Liver (tissue), 9 donors: Measurements from ENCODE around the gene ANKRD27. TPM values are rescaled to one million over a fixed set of nuclear protein-coding genes. Genes with fewer than 3 reads are reported as not detected.

Source experiments
- DNase-seq: peaks from one replicate; pipeline ENCODE4 v3.0.0-alpha.2; 2017; ENCODE audit warnings: low spot score
- H3K27ac ChIP-seq, 2 donors: one replicate each; pipeline ENCODE4 v1.7.0; 2013; ENCODE audit warnings: inconsistent platforms in 2 of 2, low read length in 2 of 2, control low read depth in 1 of 2, low read depth in 1 of 2, mild to moderate bottlenecking in 1 of 2
- H3K27me3 ChIP-seq, 4 donors: one replicate each; pipeline versions ENCODE4 v1.6.1 to v1.7.0; 2013; ENCODE audit warnings: low read length in 3 of 4, inconsistent platforms in 1 of 4, mild to moderate bottlenecking in 1 of 4, moderate library complexity in 1 of 4; ENCODE audit not compliant: control insufficient read depth in 4 of 4, insufficient read depth in 4 of 4
- H3K36me3 ChIP-seq, 4 donors: one replicate each; pipeline versions ENCODE4 v1.6.1 to v1.7.0; 2013; ENCODE audit warnings: low read length in 3 of 4, mild to moderate bottlenecking in 3 of 4, low read depth in 1 of 4, moderate library complexity in 1 of 4; ENCODE audit not compliant: control insufficient read depth in 4 of 4, insufficient read depth in 3 of 4
- H3K4me1 ChIP-seq, 4 donors: one replicate each; pipeline versions ENCODE4 v1.6.1 to v1.7.0; 2013; ENCODE audit warnings: low read length in 3 of 4, mild to moderate bottlenecking in 3 of 4, moderate library complexity in 1 of 4; ENCODE audit not compliant: control insufficient read depth in 4 of 4, insufficient read depth in 4 of 4
- H3K4me3 ChIP-seq, 3 donors: one replicate each; pipeline versions ENCODE4 v1.6.1 to v1.7.0; 2013; ENCODE audit warnings: low read length in 3 of 3, control low read depth in 1 of 3, low read depth in 1 of 3, mild to moderate bottlenecking in 1 of 3
- H3K9ac ChIP-seq, 2 donors: one replicate each; pipeline ENCODE4 v1.7.0; 2013; ENCODE audit warnings: low read length in 2 of 2, mild to moderate bottlenecking in 2 of 2, moderate library complexity in 2 of 2, control low read depth in 1 of 2, low read depth in 1 of 2
- H3K9me3 ChIP-seq, 4 donors: one replicate each; pipeline versions ENCODE4 v1.6.1 to v1.7.0; 2013; ENCODE audit warnings: low read length in 3 of 4; ENCODE audit not compliant: control insufficient read depth in 4 of 4
- EGR1 ChIP-seq, 2 donors: IDR thresholded peaks; 2 replicates each; pipeline ENCODE4 v1.6.1; 2016 to 2018; ENCODE audit warnings: antibody characterized with exemption in 2 of 2, low read depth in 2 of 2
- FOXA1 ChIP-seq: IDR thresholded peaks from 2 replicates; pipeline ENCODE4 v1.6.1; 2016; ENCODE audit warnings: antibody characterized with exemption
- FOXA2 ChIP-seq: IDR thresholded peaks from 2 replicates; pipeline ENCODE4 v1.6.1; 2016; ENCODE audit warnings: antibody characterized with exemption
- GABPA ChIP-seq, 2 donors: IDR thresholded peaks in 1 of 2; conservative IDR thresholded peaks in 1 of 2; 2 replicates each; pipeline ENCODE4 v1.6.1; 2016; ENCODE audit warnings: antibody characterized with exemption in 2 of 2, mild to moderate bottlenecking in 1 of 2, moderate library complexity in 1 of 2
- HNF4A ChIP-seq, 2 donors: conservative IDR thresholded peaks; 2 replicates each; pipeline ENCODE4 v1.6.1; 2016; ENCODE audit warnings: antibody characterized with exemption in 2 of 2, mild to moderate bottlenecking in 2 of 2
- JUND ChIP-seq, 2 donors: IDR thresholded peaks; 2 replicates each; pipeline ENCODE4 v1.6.1; 2016; ENCODE audit warnings: antibody characterized with exemption in 2 of 2
- NR2F2 ChIP-seq: IDR thresholded peaks from 2 replicates; pipeline ENCODE4 v1.6.1; 2016; ENCODE audit warnings: antibody characterized with exemption
- RAD21 ChIP-seq, 2 donors: IDR thresholded peaks; 2 replicates each; pipeline ENCODE4 v1.6.1; 2016; ENCODE audit warnings: antibody characterized with exemption in 2 of 2, mild to moderate bottlenecking in 2 of 2
- RXRA ChIP-seq, 2 donors: IDR thresholded peaks; 2 replicates each; pipeline ENCODE4 v1.6.1; 2017 to 2018; ENCODE audit warnings: antibody characterized with exemption in 2 of 2, mild to moderate bottlenecking in 1 of 2
- SP1 ChIP-seq: IDR thresholded peaks from 2 replicates; pipeline ENCODE4 v1.6.1; 2018; ENCODE audit warnings: antibody characterized with exemption, mild to moderate bottlenecking
- TAF1 ChIP-seq: conservative IDR thresholded peaks from 2 replicates; pipeline ENCODE4 v1.6.1; 2016; ENCODE audit warnings: antibody characterized with exemption, mild to moderate bottlenecking
- YY1 ChIP-seq: IDR thresholded peaks from 2 replicates; pipeline ENCODE4 v1.6.1; 2016; ENCODE audit warnings: antibody characterized with exemption, mild to moderate bottlenecking
- WGBS: extraction: QIAGEN DNeasy Blood & Tissue Kit; methylation state at CpG from one replicate; pipeline ENCODE4 v1.1.7; 2013; 5-methylcytosine and 5-hydroxymethylcytosine counted together
- polyA plus RNA-seq, 2 donors: library from polyadenylated mRNA; stranded (reverse) in 1 of 2; unstranded in 1 of 2; fragments of 200-250 nt in 1 of 2; fragments of >200 nt in 1 of 2; fragmentation: Nextera tagmentation in 1 of 2; extraction: Ambion mirVana in 1 of 2; gene quantifications; one replicate each; pipeline versions ENCODE4 v1.2.1 to v1.2.3, GENCODE V29; 2013 to 2015
- total RNA-seq, 2 donors: library from RNA; depleted of rRNA; stranded (reverse); fragments of >200 nt; gene quantifications; one replicate each; pipeline ENCODE4 v1.2.3, GENCODE V29; 2014
- TF ChIP-seq, protein P1 (sequence below): IDR thresholded peaks from 2 replicates; pipeline ENCODE4 v1.6.1; 2016; ENCODE audit warnings: antibody characterized with exemption
- TF ChIP-seq, protein P2 (sequence below): fragments of 150-350 bp; IDR thresholded peaks from 2 replicates; pipeline ENCODE4 v1.5.1; 2017; ENCODE audit warnings: improper control_type of control experiment, low read depth, low read length; ENCODE audit not compliant: missing input control
- TF ChIP-seq, protein P3 (sequence below): IDR thresholded peaks from 2 replicates; pipeline ENCODE4 v1.6.1; 2016; ENCODE audit warnings: antibody characterized with exemption
- TF ChIP-seq, protein P4 (sequence below): IDR thresholded peaks from 2 replicates; pipeline ENCODE4 v1.6.1; 2016; ENCODE audit warnings: antibody characterized with exemption, mild to moderate bottlenecking
- TF ChIP-seq, protein P5 (sequence below): IDR thresholded peaks from 2 replicates; pipeline ENCODE4 v1.6.1; 2016; ENCODE audit warnings: antibody characterized with exemption
- donor health status: healthy.
- donor health status: healthy.
- donor health status: healthy.
- donor health status: healthy.
- donor health status: healthy.

Gene ANKRD27
- total and polyA plus RNA-seq, 4 donors, result 3.4 to 14.2 (median 7.8) TPM

DNA sequence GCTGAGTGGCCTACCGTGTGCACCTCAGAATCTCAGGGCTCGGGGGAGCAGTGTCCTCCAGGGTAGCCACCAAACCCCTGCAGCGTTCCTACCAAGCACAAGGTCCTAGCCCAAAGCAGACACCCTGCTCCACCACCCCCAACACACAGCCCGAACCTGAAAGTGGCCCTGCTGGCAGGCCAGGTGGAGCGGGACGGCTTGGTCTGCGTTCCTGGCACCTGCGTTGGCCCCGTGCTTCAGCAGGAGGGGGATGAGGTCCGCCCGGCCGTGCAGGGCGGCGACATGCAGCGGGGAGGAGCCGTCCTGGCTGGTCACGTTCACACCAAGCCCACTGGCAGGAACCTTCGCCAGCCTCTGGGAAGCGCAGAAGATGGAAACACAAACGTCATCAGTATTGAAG is 67.5 kb downstream of the ANKRD27 start:
- TF ChIP-seq GABPA (IDR thresholded peaks at IDR 0.05 in 1 of 2, conservative IDR thresholded peaks at IDR 0.05 in 1 of 2) (no peak), RXRA (IDR thresholded peaks at IDR 0.05) (no peak), SP1 (no peak), RAD21 (IDR thresholded peaks at IDR 0.05) (no peak), FOXA2 (no peak), EGR1 (IDR thresholded peaks at IDR 0.05; ENCODE audit: low read depth in 2 of 2) (no peak), FOXA1 (no peak), JUND (IDR thresholded peaks at IDR 0.05) (no peak), TAF1 (no peak), NR2F2 (no peak), HNF4A (conservative IDR thresholded peaks at IDR 0.05) (no peak)
- TF ChIP-seq, protein P1, sequence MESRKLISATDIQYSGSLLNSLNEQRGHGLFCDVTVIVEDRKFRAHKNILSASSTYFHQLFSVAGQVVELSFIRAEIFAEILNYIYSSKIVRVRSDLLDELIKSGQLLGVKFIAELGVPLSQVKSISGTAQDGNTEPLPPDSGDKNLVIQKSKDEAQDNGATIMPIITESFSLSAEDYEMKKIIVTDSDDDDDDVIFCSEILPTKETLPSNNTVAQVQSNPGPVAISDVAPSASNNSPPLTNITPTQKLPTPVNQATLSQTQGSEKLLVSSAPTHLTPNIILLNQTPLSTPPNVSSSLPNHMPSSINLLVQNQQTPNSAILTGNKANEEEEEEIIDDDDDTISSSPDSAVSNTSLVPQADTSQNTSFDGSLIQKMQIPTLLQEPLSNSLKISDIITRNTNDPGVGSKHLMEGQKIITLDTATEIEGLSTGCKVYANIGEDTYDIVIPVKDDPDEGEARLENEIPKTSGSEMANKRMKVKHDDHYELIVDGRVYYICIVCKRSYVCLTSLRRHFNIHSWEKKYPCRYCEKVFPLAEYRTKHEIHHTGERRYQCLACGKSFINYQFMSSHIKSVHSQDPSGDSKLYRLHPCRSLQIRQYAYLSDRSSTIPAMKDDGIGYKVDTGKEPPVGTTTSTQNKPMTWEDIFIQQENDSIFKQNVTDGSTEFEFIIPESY, result no peak
- TF ChIP-seq, protein P2, sequence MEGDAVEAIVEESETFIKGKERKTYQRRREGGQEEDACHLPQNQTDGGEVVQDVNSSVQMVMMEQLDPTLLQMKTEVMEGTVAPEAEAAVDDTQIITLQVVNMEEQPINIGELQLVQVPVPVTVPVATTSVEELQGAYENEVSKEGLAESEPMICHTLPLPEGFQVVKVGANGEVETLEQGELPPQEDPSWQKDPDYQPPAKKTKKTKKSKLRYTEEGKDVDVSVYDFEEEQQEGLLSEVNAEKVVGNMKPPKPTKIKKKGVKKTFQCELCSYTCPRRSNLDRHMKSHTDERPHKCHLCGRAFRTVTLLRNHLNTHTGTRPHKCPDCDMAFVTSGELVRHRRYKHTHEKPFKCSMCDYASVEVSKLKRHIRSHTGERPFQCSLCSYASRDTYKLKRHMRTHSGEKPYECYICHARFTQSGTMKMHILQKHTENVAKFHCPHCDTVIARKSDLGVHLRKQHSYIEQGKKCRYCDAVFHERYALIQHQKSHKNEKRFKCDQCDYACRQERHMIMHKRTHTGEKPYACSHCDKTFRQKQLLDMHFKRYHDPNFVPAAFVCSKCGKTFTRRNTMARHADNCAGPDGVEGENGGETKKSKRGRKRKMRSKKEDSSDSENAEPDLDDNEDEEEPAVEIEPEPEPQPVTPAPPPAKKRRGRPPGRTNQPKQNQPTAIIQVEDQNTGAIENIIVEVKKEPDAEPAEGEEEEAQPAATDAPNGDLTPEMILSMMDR, result no peak
- TF ChIP-seq, protein P3, sequence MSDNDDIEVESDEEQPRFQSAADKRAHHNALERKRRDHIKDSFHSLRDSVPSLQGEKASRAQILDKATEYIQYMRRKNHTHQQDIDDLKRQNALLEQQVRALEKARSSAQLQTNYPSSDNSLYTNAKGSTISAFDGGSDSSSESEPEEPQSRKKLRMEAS, result no peak
- TF ChIP-seq, protein P4, sequence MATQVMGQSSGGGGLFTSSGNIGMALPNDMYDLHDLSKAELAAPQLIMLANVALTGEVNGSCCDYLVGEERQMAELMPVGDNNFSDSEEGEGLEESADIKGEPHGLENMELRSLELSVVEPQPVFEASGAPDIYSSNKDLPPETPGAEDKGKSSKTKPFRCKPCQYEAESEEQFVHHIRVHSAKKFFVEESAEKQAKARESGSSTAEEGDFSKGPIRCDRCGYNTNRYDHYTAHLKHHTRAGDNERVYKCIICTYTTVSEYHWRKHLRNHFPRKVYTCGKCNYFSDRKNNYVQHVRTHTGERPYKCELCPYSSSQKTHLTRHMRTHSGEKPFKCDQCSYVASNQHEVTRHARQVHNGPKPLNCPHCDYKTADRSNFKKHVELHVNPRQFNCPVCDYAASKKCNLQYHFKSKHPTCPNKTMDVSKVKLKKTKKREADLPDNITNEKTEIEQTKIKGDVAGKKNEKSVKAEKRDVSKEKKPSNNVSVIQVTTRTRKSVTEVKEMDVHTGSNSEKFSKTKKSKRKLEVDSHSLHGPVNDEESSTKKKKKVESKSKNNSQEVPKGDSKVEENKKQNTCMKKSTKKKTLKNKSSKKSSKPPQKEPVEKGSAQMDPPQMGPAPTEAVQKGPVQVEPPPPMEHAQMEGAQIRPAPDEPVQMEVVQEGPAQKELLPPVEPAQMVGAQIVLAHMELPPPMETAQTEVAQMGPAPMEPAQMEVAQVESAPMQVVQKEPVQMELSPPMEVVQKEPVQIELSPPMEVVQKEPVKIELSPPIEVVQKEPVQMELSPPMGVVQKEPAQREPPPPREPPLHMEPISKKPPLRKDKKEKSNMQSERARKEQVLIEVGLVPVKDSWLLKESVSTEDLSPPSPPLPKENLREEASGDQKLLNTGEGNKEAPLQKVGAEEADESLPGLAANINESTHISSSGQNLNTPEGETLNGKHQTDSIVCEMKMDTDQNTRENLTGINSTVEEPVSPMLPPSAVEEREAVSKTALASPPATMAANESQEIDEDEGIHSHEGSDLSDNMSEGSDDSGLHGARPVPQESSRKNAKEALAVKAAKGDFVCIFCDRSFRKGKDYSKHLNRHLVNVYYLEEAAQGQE, result no peak
- no peak overlapping the region for H3K4me3 ChIP-seq
- H3K4me1 ChIP-seq, result no peaks in the 10 kb centered on the region
- no peak overlapping the region for H3K9ac ChIP-seq
- H3K27ac ChIP-seq, result no peak overlapping the region
- H3K27me3 ChIP-seq, result no peaks in the 10 kb centered on the region
- WGBS, result 98% methylated on average over 20 of the region's 20 CpGs
- H3K9me3 ChIP-seq, result no peaks in the 10 kb centered on the region
- no peak for DNase-seq
- H3K36me3 ChIP-seq, result peaks cover 8 to 29% (median 16%) of the 10 kb centered on the region in 4 donors

DNA sequence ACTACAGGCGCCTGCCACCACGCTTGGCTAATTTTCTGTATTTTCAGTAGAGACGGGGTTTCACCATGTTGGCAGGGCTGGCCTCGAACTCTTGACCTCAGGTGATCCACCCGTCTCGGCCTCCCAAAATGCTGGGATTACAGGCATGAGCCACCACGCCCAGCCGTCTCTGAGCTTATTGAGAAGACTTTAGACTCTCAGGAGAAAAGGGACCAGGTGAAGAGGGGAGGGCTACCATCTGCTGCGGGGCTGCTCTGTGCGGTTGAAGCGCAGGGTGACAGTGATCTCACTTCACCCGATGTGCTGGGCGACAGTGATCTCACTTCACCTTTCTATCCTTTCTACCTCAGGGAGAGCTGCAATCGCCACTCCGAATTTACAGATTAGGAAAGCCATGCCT is 68.7 kb downstream of the ANKRD27 start:
- H3K9me3 ChIP-seq, result no peaks in the 10 kb centered on the region
- H3K36me3 ChIP-seq, result peaks cover 10 to 30% (median 15%) of the 10 kb centered on the region in 4 donors
- TF ChIP-seq RAD21 (IDR thresholded peaks at IDR 0.05) (no peak), YY1 (no peak), JUND (IDR thresholded peaks at IDR 0.05) (no peak), SP1 (no peak), TAF1 (no peak), FOXA1 (no peak), FOXA2 (no peak), GABPA (IDR thresholded peaks at IDR 0.05 in 1 of 2, conservative IDR thresholded peaks at IDR 0.05 in 1 of 2) (no peak), NR2F2 (no peak), RXRA (IDR thresholded peaks at IDR 0.05) (no peak), HNF4A (conservative IDR thresholded peaks at IDR 0.05) (no peak)
- TF ChIP-seq, protein P1, result no peak
- TF ChIP-seq, protein P5, sequence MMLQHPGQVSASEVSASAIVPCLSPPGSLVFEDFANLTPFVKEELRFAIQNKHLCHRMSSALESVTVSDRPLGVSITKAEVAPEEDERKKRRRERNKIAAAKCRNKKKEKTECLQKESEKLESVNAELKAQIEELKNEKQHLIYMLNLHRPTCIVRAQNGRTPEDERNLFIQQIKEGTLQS, result no peak
- TF ChIP-seq, protein P3, result no peak
- TF ChIP-seq, protein P2, result no peak

More for the DNA sequence above, 68.7 kb downstream of the ANKRD27 start:
- Histone ChIP-seq H3K27me3 (no peaks in the 10 kb centered on the region), H3K27ac (no peak overlapping the region), H3K9ac (no peak overlapping the region), H3K4me3 (no peak overlapping the region), H3K4me1 (no peaks in the 10 kb centered on the region)
- DNase-seq, result no peak
- WGBS, result 93% methylated on average over 15 of the region's 15 CpGs
